H54 (cell line): ENCODE data around the gene PASD1.
"Not testable (repeated sequence)": the region's sequence is repeated elsewhere in the genome, so short reads cannot be mapped to it uniquely, and the experiment has no call there.

ENCODE experiments used
- DNase-seq: peaks from one replicate; pipeline ENCODE4 v3.0.0; 2011; ENCODE audit warnings: low spot score, mixed read lengths; ENCODE audit not compliant: insufficient read length
- FAIRE-seq: peaks from 3 replicates; lab custom pipeline; 2011; peaks lifted over from hg19 to GRCh38; lab: Jason Lieb, UNC
- POLR2A ChIP-seq: IDR thresholded peaks from 2 replicates; pipeline ENCODE4 v1.6.1; 2011; ENCODE audit warnings: low read depth, mild to moderate bottlenecking, low read length

PASD1 gene

GRCh38 chrX:151679798-151680402 lies 116.4 kb downstream of the PASD1 start:
- no peak for TF ChIP-seq POLR2A
- DNase-seq (no peak), FAIRE-seq (no peak)

GRCh38 chrX:151680805-151681204 lies 117.3 kb downstream of the PASD1 start:
- TF ChIP-seq POLR2A: no peak
- FAIRE-seq: no peak
- DNase-seq: peak; percentile 43

GRCh38 chrX:151687635-151688034 lies 124.2 kb downstream of the PASD1 start:
- FAIRE-seq (no peak), DNase-seq (no peak)
- TF ChIP-seq POLR2A: no peak

- no peak for TF ChIP-seq POLR2A
- no peak for FAIRE-seq
- DNase-seq: no peak
These were observed 125.2 kb downstream of the PASD1 start for GRCh38 chrX:151688695-151689094.

- TF ChIP-seq POLR2A: no peak
- DNase-seq (no peak), FAIRE-seq (no peak)
These were observed 129.3 kb downstream of the PASD1 start for GRCh38 chrX:151692825-151693224.

GRCh38 chrX:151694121-151694520 lies 130.6 kb downstream of the PASD1 start:
- DNase-seq (no peak), FAIRE-seq (no peak)
- no peak for TF ChIP-seq POLR2A

GRCh38 chrX:151694661-151695582 lies 131.4 kb downstream of the PASD1 start, which contains the start of gene PRRG3:
PRRG3 (plus strand) TSS chrX:151695458; CDS start chrX:151698815, 3,357 bp downstream.
- DNase-seq (no peak), FAIRE-seq (no peak)
- TF ChIP-seq POLR2A: no peak

- FAIRE-seq (no peak), DNase-seq (no peak)
- no peak for TF ChIP-seq POLR2A
These were observed 132.3 kb downstream of the PASD1 start for GRCh38 chrX:151695583-151696340.

- not testable (repeated sequence) for DNase-seq, FAIRE-seq
These were observed 133.6 kb downstream of the PASD1 start for GRCh38 chrX:151697082-151697481.

- DNase-seq: no peak
- no peak for TF ChIP-seq POLR2A
- FAIRE-seq: no peak
These were observed 134.0 kb downstream of the PASD1 start for GRCh38 chrX:151697522-151697921.

GRCh38 chrX:151698485-151698884 lies 135.0 kb downstream of the PASD1 start:
- DNase-seq (no peak), FAIRE-seq (no peak)
- TF ChIP-seq POLR2A: no peak

GRCh38 chrX:151699746-151700145 lies 136.3 kb downstream of the PASD1 start:
- TF ChIP-seq POLR2A: no peak
- DNase-seq: no peak
- FAIRE-seq: no peak

- no peak for TF ChIP-seq POLR2A
- no peak for DNase-seq
- FAIRE-seq: no peak
These were observed 137.1 kb downstream of the PASD1 start for GRCh38 chrX:151700581-151700980.

GRCh38 chrX:151701071-151701470 lies 137.6 kb downstream of the PASD1 start:
- no peak for FAIRE-seq
- no peak for TF ChIP-seq POLR2A
- no peak for DNase-seq

GRCh38 chrX:151701531-151701930 lies 138.1 kb downstream of the PASD1 start:
- no peak for TF ChIP-seq POLR2A
- no peak for DNase-seq
- FAIRE-seq: no peak
